Activated T-cell treated with anti-CD3 and anti-CD28 coated beads for 24 hours (primary cell): ENCODE data around the gene PTAFR.
"Not testable (repeated sequence)": the region's sequence is repeated elsewhere in the genome, so short reads cannot be mapped to it uniquely, and the experiment has no call there.

Experiments used
- DNase-seq: peaks from one replicate; pipeline ENCODE4 v3.0.0-alpha.2; 2020; ENCODE audit warnings: low read depth

The PTAFR gene

DNA sequence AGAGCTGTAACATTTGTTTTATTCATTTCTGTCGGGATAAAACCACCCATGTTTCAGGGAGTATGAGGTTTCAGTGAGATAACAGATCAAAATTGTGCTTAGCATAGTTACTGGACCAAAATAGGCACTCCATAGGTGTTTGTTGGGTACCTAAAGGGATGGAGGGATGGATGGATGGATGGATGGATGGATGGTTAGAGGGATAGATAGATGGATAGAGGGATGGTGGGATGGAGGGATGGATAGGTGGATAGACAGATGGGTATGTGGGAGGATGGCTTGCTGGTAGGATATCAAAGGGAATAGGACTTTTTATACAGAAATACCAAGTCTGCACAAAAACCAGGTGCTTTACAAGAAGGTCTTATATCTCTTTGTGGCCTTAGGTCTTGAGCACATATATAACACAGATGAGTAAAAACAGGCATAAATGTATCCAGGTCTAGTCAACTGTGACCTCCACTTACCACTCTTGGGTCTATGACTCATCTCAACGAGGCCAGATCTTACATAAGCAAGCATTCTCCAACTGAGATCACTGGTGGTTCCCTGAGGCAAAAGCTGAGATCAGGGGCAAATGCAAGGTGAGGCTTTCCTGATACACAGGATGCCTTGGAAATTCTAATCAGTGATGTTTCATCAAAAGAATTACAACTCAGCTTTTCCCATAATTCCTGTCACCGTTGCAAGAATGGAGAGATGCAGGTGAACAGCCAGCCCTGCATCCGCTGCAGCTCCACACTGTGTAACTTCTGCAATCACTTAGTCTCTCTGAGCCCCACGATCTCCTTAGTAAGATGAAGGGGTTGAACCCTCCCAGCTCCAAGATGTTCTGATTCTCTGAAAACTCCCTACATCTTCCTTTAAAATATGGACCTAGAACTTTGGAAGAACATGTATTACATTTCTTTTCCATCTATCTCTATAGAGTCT, 32.0 kb downstream of the PTAFR start:
- peak; percentile 7 for DNase-seq

DNA sequence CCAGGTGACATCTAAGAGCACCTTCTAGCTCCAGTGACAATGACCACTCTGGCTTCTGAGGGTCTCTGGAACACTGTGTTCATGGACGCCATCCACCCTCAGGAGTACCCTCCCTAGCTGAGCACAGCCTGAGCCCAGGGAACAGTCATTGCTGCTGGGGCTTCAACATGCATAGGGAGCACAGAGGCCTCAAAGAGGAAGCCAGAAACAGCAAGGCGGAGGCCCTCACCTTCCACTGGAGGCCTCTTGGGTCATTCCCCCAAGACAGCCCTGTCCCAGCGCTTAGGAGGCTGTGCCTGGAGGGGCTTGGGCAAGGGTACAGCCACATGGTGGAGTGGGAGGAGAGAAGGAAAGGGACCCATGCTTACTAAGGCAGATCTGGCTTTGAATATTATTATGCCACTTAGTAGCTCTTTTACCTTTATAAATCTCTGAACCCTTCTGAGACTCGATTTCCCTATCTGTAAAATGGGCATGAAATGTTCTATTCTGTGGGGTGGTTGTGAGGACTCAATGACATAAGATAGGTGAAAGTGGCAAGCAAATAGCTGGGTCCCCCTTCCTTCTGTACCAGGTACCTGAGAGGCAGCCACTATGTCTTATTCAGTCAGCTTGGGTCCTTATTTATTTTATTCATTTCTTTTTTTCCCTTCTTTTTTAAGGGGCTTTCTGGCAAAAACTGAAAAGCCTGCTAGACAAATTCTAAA, 32.8 kb downstream of the PTAFR start:
- no peak for DNase-seq

DNA sequence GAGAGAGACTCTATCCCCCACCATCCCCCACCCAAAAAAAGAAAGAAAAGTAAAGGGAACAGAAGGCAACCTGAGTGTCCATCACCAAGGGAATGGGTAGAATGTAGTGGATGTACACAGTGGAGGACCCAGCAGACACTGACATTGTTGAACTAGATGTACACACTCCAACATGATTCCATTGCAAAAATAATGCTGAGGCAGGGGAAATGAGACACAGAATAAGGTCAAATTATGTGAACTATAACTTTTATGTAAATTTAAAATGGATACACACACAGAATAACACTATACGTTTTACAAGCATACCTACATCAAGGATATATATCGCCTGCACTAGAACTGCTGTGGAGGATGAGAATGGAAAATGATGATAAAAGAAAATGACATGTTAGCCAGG, 34.8 kb downstream of the PTAFR start:
- no peak for DNase-seq

DNA sequence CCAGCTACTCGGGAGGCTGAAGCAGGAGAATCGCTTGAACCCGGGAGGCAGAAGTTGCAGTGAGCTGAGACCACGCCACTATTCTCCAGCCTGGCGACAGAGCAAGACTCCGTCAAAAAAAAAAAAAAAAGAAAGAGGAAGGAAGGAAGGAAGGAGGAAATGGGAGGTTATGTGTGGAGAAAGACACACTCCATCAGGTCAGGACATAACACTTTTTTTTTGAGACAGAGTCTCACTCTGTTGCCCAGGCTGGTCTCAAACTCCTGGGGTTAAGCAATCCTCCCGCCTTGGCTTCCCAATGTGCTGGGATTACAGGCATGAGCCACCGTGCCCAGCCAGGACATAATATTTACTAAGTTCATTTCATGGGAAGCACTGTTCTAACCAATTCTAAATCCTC, 36.6 kb downstream of the PTAFR start:
- not testable (repeated sequence) for DNase-seq

DNA sequence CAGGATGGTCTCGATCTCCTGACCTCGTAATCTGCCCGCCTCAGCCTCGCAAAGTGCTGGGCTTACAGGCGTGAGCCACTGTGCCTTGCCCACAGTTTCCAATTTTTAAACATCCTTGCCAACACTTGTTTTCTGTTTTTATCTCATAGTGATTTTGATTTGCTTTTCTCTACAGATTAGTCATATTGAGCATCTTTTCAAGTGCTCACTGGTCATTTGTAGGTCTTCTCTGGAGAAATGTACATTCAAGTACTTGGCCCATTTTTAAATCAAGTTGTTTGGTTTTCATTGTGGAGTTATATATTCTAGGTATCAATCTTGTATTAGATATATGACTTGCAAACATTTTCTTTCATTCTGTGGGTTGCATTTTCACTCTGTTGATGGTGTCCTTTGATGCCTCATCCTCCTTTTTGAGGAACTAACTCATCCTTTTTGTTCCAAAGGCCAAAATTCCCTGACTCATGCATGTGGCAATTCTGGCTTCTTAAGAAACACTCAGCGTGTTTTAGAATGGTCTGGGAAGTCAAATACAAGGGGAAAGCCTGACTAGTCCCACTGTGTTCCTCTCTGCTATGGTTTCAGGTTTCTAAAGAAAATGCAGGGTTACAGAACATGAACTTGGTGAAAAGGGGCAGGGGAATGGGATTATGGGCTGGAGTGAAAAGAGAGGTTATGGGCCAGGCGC, 37.3 kb downstream of the PTAFR start:
- DNase-seq = no peak

DNA sequence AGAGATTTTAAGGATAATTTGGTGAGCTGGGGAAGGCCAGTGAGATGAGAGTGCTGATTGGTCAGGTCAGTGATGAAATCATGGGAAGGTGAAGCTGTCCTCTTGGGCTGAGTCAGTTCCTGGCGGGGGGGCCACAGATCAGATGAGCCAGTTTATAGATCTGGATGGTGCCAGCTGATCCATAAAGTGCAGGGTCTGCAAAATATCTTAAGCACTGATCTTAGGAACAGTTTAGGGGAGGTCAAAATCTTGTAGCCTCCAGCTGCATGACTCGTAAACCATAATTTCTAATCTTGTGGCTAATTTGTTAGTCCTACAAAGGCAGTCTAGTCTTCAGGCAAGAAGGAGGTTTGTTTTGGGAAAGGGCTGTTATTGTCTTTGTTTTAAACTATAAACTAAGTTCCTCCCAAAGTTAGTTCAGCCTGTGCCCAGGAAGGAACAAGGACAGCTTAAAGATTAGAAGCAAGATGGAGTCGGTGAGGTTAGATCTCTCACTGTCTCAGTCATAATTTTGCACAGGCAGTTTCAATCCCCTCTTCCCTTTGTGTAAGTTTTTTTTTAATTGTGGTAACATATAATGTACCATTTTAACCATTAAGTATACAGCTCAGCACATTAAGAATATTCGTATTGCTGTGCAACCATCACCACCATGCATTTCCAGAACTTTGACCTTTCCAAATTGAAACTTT, 39.4 kb downstream of the PTAFR start:
- DNase-seq = no peak

DNA sequence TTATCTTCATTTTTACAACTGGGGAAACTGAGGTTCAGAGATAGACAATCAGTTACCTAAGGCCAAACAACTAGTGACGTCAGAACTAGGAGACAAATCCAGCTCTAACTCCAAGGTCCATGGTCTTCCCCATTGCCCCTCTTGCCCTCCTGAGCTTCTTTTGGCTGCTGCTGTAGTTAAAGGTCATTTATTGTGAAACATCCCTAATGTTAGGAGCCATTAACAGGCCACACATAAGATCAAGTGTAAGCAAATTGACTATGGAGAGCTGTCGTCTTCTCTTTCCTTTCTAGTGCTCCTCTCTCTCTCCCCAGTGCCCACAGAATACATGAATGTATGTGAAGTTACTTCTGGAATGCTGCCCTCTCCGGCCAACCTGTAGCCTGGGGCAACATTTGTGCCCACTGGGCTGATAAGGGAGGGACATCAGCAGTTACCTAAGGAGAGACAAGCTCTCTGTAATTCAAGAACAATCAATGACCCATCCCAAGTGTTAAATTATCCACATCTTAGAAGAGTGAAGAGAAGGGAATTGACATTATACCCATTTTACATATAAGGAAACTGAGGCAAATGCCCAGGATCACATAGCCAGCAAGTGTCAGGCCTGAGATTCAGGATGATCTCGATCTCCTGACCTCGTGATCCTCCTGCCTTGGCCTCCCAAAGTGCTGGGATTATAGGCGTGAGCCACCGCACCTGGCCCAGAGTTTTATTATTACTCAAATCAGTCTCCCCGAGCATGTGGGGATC, 40.1 kb downstream of the PTAFR start:
- no peak for DNase-seq

DNA sequence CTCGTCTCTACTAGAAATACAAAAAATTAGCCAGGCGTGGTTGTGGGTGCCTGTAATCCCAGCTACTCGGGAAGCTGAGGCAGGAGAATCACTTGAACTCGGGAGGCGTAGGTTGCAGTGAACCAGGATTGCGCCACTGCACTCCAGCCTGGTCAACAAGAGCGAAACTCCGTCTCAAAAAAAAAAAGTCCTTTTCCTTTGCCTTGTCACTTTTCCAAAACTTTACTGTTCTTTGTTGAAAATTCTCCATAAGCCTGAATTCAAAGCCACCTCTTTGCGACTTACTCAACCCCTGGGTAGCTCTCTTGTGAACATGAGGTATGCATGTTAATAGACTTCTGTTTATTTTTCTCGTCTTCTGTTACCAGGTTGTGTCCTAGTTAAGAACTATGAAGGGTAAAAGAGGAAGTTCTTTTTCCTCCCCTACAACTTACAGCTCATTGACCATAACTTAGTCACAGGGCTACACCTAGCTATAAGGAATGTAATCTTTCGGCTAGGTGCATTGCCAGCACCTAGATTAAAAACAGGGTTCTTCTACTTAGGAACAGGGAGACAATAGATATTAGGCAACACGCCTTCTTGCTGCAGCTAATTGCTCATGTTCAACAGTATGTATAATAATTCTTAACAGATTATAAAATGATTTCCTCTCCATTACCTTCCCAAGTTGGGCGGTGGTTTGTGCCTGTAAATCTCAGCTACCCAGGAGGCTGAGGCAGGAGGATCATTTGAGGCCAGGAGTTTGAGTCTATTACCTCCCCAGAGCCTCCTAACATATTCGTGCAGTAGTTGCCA, 40.9 kb downstream of the PTAFR start:
- no peak for DNase-seq

DNA sequence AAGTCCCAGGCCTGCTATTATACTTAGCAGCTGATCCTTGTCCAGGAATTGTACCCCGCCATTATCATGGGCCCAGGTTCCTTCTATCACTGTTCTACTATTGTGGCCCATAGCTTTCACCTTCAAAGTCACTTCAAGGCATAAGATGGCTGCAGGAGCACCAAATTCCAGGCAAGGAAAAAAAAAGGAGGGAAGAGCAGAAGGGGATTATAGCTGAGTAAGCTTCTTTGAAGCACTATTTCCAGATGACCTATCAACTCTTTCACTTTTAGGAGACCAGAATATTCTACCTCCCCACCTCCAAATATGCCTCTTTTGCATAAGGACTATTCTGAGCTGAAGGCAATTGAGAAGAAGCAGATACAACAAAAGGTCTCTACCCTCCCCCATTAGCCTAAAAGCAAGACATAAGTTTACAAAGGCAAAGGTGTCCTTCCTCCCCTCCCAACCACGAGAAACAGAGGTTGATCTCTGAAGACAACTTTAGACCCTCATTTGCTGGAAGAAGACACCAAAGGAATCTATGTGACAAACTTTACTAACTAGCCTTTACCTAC, 41.8 kb downstream of the PTAFR start:
- no peak for DNase-seq

DNA sequence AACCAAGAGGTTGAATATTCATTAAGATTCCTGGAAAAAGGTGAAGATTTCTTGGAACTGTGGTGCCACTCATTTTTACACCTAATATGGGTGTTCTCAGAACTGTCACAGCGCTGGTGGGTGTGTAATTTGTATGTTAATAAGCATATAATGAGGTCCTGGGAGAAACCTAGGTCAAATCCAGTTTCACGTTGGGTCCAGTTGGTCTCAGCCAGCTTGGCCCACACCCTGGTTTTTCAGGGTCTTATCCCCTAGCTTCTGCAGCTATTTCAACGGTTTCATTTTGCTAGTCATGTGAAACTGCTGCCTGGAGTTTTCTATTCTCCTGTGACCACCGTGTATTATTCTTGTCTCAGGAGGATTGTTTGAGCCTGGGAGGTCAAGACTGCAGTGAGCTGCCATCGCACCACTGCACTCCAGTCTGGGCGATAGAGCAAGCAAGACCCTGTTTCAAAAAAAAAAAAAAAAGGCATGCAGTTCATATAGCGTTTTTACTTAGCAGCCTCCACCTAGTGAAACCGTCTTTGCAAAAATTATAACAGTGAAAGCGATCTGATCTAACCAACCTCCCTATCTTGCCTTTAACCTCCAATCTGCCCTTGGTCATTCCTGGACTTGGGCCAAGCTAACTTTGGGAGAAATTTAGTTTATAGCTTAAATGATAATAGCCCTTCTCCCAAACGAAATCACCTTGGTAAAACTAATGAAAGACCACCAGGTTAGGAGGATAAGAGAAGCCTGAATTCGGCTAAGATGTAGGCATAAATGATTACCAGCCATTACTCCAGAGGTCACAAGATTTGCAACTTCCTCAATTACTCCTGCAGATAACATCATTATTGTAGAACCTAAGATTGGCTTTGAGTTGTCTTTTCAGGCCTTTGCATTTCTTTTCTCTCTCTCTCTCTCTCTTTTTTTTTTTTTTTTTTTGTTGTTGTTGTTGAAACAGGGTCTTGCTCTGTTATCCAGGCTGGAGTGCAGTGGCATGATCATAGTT, 44.0 kb downstream of the PTAFR start:
- DNase-seq = no peak

DNA sequence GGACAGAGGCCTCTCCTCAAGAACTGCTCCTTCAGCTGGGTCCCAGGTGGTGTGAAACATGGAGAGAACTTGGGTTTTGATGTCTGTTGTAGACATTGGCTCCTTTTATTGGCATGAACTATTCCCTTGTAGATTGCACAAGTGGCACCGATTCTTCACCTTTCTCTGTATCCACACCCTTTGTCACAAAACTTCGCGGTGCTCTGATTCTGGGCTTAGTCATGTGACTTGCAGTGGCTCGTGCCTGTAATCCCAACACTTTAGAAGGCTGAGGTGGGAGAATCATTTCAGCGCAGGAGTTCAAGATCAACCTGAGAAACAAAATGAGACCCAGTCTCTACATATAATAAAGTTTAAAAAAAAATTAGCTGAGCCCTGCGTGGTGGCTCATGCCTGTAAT, 45.6 kb downstream of the PTAFR start:
- DNase-seq = no peak

DNA sequence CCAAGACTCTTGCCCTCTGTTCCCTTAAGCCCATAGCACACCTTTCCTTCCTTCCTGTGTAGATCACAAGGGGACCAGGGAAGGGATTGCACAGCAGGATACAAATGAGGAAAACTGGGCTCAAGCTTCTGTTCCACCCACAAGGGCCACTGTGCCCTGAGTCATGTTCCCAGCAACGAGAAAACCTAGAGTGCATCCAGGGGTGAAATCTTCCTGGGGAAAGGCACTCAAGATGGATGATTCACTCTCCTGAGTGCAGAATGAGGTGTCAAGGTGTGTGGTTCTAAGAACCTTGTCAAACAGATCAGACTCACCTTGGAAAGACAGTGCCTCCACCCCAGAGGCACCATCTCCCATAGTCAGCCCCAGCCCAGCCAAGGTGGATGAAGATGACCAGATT, 47.3 kb downstream of the PTAFR start:
- no peak for DNase-seq

DNA sequence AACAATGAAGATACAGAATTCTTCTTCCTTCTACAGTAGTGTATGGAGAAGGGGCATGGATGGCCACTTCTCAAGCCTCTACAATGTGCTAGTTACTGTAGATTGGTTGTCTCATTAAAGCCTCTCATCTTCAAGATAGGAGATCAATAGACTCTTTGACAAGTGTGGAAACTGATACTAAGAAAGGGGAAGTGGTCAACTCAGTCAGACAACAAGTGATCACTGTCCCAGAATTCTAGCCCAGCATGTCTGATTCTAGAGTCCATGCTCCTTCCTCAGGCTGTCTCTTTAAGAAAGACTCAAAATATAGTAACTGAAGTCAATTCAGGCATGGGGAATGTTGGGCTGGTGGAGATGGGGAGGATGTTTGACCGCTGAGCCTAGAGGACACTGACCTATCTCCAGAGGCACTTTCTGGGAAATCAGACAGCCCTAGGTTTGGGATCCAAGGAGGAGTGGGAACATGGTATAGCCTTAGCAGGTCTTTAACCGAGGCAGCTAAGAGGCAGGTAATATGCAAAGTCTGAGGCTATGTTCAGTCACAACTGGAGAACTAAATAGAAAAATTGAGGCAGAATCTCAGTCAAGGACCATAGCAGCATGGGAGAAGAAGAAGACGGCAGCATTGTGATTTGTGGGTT, 48.8 kb downstream of the PTAFR start:
- no peak for DNase-seq

DNA sequence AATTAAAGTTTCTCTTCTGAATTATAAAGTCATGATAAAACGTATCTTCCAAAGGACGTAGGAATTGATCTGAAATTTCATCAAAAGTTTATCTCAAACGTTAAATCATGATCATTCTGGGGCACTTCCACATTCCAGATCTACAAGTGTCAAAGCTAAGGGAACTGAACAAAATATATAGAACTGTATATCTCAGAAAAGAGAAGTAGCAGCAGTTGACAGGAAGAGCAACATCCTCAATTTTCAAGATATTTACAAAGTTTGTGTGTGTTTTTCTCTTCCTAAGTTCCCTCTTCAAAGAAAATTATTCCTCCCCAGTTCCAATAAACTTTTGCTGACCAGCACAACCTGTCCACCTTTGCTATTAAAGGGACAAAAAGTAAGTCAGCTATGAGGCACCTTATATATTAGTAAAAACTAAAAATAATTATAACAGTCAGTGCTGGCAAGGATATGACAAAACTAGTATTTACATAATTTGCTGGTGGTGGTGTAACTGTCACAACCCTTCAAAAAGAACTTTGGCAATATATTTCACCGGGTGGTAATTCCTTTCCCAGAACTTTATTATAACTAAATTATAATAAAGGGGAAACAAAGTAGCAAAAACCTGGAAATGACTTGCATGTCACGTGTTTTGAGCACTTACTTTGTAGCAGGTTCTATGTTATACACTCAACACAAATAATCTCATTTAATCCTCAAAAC, 49.6 kb downstream of the PTAFR start:
- no peak for DNase-seq

DNA sequence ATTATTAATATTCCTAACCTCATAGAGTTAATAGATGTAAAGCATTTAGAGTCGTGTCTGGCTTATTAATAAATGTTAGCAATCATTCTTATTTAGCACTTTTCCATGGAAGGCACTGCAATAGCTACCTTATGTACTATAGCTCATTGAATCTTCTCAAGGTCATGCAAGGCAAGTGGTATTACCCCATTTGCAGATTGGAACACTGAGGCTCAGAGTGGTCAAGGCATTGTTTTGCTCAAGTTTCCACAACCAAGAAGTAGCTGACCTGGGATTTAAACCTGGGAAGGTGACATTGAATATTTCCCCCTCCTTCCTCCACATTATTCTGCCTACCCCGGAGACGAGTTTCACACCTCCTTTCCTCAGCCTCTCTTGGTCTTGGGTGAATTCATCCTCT, 50.3 kb downstream of the PTAFR start:
- DNase-seq = no peak

DNA sequence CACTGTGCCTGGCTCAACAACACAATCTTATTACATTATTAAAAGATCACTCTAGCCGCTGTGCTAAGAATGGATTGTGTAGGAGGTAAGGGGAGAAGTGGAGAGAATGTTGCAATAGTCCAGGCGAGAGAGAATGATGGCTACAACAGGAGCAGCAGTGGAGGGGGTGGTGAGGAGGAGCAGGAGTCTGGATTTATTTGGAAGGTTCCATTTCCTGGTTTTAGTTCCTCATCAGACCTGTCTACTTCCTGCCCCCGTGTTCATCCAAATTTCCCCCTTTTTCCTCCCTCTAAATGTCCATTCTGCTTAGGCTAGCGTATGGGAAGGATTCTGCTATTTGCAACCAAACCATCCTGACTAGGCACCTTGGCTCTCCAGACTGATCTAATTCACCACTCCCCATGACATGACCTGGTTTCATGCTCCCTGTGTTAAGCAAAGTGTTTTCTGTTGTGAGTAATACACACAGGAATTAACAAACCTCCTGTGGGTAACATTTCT, 53.0 kb downstream of the PTAFR start:
- DNase-seq = no peak

DNA sequence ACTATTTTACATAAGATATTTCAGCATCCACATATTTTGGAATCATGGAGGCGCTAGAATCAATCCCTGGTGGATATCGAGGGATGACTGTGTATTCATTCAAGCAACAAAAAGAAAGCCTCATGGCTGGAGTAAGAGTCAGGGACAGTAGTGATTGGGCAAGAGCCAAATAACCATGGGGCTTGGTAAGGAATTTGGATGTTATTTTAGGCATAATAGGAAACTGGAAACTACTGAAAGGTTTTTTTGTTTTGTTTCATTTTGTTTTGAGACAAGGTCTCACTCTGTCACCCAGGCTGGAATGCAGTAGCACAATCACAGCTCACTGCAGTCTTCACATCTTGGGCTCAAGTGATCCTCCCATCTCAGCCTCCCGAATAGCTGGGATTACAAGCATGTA, 54.3 kb downstream of the PTAFR start:
- no peak for DNase-seq

DNA sequence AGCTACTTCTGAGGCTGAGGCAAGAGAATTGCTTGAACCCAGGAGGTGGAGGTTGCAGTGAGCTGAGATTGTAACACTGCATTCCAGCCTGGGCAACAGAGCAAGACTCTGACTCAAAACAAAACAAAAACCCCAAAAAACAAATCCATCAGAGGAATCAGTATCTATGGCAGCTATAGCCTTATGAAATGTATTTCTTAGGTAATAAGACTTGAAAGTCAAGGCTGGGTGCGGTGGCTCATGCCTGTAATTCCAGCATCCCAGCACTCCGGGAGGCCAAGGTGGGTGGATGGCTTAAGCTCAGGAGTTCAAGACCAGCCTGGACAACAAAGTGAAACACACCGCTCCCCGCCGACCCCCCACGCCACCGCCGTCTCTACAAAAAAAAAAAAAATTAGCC, 56.9 kb downstream of the PTAFR start:
- DNase-seq = no peak
